ENCODE data around the gene HAND1.

HAND1 gene

GRCh38 chr5:154477382-154478223 is 424 bp downstream of the HAND1 start:
- DNase-seq, result no peak

- DNase-seq, result no peak
Observed at GRCh38 chr5:154476354-154477205, 1.4 kb downstream of the HAND1 start.

- DNase-seq, result no peak
Observed at GRCh38 chr5:154475591-154476353, 2.3 kb downstream of the HAND1 start.

DNA sequence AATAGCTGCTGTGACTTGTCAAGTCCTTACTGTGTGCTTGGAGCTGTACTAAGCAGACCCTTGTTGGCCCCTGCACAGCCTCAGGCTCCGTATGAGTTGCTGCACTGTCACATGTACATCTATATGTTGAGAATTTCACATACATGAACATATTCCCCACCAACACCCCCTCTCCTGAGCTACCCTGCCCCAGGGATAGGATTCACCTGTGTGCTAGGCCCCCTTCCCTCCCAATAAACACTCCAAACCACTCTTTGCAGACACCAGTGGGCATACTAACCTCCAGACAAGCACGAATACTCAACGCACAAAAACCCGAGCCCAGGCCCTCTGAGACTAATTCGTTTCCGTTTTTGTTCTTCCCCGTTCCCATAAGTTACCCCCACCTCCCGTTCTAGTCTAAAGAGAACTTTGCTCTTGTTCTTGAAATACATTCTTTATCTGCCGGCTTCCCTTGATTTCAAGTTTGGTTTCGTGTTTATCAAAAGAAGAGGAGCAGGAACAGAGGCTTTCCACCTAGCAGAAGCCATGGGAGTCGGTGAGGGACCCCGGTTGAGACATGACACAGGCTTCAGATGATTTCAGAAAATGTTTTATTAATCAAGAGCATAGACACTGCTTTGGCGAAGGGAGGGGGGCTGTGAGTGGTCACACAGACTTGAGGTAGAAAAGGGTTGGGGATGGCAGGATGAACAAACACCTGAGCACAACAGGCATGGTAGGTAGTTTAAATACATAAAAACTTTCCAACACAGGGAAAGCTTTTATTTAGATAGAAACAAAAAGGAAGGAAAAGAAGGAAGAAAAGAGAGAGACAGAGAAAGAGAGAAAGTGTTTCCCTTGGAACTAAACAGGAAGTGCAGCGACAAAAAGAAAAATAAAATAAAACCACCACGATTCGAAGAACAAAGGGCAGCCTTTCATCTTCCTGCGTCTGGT is 3.4 kb downstream of the HAND1 start:
- no peak for DNase-seq

DNA sequence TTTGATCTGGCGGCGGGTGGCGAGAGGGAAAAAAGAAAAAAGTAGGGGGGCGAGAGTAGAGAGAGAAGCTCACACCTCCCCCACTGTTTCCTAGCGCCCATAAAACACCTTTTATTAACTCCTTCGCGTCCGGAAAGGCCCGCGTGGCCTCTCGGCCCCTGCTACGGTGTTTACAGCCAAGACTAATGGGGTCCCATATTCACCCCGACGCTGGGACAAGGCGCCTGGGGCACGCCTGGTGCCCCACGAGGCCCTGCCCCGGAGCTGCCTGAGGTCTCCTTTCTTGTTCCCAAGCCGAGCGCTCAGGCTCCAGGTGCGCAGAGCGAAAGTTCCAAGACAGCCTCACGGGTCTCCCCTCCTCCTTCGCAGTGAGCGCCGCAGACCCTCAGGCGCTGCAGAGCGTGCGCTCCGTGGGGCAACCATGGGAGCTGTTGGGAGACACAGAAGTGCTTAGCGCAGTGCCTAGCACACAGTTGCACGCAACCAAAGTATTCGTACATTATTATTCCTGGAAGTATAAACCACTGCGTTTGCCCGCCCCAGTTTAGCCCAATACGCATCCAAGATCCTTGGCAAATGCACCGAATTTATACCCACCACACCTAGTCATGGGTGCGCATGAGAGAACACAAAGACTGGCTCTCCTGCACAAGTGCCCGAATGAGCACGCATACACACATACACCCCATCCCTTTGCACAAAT is 4.3 kb downstream of the HAND1 start:
- DNase-seq, result no peak

GRCh38 chr5:154472871-154473580 is 5.0 kb downstream of the HAND1 start:
- no peak for DNase-seq

DNA sequence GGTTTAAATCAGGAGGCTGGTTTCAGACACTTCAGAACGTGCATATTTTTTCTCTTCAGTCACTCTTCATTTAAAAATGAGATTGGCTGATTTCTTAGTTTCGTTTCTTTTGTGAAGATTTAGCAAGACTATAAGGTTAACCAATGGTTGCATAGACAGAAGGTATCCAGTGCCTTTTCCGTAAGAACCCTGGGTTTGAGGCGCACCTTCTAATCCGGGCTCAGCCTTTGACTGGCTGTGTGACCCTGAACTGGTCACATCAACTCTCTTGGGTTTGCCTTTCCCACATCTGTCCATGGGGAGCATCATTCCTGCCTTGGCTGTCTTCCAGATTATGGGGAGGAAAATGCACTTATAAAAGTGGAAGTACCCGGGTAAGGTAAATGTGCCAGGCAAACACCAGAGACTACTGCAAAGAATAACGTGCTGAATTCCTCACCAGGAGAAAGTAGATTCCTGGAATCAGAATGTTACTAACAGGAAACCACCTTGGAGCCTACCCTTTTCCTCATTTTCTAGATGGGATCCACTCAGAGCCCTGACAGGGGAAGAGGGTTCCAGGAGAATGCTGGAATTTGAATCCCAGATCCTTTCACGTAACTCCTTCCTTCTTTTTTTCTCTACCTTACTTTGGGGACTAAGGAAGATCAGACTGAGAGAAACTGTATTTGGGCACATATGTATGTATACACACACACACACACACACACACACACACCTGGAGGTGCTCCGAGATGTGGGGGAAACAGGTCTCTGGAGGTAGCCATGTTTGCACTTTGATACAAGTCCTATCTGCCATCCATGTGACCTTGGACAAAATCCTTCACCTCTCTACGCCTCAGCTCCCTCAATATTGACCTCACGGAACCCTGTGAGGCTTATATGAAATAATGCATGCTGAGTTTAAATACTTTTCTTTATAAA is 6.8 kb downstream of the HAND1 start:
- DNase-seq, result no peak

GRCh38 chr5:154470137-154470536 is 7.9 kb downstream of the HAND1 start:
- DNase-seq, result no peak

- DNase-seq, result peak; percentile 74
Observed at GRCh38 chr5:154467655-154468354, 10.2 kb downstream of the HAND1 start.

GRCh38 chr5:154466671-154467070 is 11.4 kb downstream of the HAND1 start:
- DNase-seq, result no peak

DNA sequence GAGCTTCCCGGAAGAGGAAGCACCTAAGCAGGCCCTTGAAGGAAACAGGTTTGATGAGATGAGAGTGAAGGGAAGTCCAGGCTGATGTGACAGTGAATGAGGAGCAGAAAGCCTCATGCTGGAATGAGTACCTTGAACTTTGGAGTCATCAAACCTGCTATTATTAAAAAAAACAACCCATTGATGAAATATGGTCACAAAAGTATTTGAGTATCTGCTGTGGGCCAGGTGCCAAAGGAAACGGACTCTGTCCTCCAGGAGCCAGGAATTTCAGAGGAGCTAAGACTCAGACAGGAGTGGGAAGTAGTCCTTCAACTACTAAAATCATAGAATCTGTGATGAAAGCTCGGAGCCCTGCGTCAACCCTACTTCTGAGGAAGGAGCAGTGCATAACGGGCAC is 11.9 kb downstream of the HAND1 start:
- DNase-seq, result no peak

DNA sequence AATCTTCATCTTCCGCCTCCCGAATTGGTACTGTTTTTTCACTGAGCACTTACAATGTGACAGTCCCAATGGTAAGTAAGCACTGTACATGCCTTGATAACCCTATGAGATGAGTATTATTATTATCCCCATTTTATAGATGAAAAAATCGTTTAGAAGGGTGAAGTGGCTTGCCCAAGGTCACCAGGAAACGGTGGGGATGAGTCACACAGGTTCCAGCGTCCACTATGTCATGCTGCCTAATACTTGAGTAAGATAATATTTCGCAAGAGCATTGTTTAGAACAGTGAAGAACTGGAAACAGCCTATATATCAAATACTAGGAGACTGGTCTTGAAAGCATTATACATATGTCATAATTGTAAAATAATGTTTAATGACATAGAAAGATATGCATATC is 12.9 kb downstream of the HAND1 start:
- DNase-seq, result no peak

- no peak for DNase-seq
Observed at GRCh38 chr5:154464438-154464837, 13.6 kb downstream of the HAND1 start.

GRCh38 chr5:154461531-154461930 is 16.5 kb downstream of the HAND1 start:
- DNase-seq, result no peak

DNA sequence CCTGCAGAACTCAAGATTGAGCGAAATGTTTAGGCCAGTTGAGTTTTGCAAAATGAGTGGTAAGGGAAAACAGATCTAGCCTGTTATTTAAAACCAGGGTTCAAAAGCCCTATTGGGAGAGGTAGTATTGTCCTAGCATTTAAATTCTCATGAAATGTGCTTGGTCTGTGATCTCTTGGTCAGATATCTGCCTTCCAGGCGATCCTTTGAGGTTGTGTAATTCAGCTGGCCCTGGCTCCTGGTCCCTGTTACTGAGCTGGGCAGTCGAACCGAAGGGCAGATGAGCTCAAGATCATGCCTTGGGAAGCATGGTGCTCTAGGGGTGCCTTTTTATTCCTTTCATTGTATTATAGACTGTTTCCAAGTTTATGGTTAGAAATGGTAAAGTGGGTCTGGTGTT is 17.9 kb downstream of the HAND1 start:
- no peak for DNase-seq

DNA sequence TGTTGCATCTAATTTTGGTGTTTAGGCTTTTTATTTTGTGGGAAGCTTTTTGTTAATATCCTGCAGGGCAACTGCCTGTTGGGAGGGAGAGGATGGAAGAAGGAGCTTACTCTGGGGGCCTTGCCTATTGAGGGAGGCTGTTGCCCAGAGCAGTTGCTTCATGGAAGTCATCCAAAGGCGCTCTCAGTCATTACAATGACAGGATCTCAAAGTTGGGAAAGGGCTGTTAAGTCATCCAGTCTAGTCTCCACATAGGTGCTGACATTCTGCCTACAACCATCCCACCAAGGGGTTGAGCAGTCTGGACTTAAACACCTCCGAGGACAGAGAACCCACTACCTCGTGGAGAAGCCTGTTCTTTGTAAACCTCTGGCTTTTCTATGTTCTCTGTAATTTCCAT is 19.0 kb downstream of the HAND1 start:
- no peak for DNase-seq

DNA sequence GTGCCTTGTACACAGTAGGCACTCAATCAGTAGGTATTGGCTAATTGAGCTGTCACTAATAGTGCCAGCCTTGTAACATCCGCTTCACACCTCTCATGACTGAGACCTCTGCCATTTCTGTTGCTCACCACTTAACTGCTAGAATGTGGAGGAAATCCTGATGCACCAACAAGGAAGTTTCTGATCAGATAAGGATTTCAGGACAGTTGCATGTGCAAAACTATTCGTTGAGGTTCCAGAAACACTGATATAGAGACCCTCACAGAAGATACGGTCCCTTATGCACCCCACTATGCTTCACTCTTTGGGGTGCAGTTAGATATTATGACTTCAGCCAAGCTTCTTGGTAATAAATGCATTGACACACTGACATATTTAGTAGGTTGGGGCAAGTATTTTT is 21.5 kb downstream of the HAND1 start:
- no peak for DNase-seq

GRCh38 chr5:154455585-154455984 is 22.4 kb downstream of the HAND1 start:
- no peak for DNase-seq

DNA sequence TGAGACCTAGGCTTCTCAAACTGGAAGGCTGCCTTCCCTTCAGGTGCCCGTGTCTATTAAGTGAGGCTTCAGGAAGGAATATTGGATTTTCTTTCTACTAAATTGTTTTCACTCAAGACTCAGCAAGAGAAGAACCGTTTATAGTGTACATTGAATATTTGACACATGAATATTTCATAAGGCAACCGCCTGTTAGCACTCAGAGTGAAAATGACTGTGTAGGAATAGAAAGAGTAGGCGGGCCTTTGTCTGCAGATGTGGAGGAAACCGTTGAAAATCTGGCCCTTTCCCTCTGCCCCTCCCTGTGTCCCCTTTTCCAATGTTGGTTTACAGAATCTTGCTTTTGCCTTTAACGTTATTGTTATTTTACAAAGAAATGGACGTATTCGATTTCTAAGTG is 26.1 kb downstream of the HAND1 start:
- no peak for DNase-seq
